HG03097 (cell line): ENCODE measurements around the gene ZBTB25.

Experiments
- ATAC-seq: cut with Tn5 transposase; IDR thresholded peaks from one replicate; pipeline ENCODE4 v1.9.1; 2021; ENCODE audit not compliant: unreplicated experiment, low FRiP score

Gene ZBTB25, protein sequence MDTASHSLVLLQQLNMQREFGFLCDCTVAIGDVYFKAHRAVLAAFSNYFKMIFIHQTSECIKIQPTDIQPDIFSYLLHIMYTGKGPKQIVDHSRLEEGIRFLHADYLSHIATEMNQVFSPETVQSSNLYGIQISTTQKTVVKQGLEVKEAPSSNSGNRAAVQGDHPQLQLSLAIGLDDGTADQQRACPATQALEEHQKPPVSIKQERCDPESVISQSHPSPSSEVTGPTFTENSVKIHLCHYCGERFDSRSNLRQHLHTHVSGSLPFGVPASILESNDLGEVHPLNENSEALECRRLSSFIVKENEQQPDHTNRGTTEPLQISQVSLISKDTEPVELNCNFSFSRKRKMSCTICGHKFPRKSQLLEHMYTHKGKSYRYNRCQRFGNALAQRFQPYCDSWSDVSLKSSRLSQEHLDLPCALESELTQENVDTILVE

DNA sequence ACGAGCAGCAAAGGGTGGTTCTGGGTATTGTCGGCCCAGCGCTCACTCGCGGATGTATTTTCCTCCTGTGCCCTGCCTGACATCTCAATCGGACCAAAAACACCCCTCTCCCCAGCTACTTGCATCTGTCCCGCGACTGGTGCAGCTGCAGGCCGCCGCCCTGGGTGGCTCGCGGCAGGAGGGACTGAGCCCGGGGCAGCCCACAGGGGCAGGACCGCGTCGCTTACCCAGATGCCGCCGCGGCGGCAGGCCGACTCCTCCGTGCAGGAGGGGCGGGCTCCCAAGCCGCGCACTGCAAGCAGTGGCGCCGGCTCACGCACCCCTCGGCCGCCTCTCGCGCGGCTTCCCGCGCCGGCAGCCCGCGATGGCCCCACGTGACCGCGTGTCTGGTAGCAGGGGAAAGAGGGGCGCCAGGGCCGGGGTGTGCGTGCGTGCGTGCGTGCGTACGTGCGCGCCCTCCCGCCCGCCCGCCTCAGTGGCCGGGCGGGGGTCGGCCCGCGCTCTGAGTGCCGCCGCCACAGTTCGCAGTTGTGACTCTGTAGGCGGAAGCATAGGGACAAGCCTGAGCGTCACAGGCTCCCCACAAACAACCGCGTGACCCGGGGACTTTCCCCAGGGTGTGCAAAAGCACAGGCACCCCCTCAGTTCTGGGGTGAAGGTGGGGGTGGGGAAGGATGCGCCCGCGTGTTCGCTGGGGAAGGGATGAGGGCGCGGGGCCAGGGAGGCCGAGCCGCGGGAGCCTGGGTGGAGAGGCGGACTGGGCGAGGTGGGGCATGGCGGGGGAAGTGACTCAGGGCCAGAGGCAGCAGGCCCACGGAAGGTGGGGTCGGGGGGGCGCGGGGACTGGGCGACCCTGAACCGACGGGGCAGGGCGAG lies at the start of gene ZBTB25:
ZBTB25 (minus strand) TSS at position 405 of the 876 bp plus-strand sequence. CDS start 13,305 bp downstream, outside the sequence.
- ATAC-seq = peak; percentile 52

DNA sequence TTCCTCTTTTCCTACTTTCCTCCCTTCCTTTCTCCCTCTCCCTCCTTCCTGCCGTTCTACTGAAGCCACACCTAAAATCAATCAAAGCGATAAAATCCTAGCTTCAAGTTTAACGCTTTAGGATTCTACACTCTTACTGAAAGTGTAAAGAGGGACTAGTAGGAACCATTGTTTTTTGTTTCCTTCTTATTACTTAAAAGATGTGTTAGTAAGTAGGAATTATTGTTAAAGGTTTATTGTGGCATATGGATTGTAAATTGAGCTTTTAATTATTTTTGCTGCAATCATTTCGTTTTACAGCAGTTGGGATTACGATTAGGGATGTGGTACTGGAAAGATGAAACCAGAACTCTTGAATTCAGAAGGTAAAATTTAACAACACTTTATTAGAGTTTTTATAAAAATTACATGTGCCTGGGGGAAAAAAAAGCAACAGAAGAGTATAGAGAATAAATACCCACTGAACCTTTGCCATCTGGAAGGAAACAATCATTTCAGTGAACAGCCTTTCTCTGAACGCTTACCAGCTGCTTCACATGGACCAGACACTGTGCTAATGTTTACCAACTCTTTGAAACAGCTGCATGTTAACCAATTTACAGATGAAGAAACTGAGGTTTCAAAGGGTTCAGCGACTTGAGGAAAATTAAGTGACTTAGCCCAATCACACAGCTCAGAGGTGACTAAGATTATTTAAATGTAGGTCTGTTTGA lies 47.1 kb upstream of the ZBTB25 start:
- no peak for ATAC-seq

DNA sequence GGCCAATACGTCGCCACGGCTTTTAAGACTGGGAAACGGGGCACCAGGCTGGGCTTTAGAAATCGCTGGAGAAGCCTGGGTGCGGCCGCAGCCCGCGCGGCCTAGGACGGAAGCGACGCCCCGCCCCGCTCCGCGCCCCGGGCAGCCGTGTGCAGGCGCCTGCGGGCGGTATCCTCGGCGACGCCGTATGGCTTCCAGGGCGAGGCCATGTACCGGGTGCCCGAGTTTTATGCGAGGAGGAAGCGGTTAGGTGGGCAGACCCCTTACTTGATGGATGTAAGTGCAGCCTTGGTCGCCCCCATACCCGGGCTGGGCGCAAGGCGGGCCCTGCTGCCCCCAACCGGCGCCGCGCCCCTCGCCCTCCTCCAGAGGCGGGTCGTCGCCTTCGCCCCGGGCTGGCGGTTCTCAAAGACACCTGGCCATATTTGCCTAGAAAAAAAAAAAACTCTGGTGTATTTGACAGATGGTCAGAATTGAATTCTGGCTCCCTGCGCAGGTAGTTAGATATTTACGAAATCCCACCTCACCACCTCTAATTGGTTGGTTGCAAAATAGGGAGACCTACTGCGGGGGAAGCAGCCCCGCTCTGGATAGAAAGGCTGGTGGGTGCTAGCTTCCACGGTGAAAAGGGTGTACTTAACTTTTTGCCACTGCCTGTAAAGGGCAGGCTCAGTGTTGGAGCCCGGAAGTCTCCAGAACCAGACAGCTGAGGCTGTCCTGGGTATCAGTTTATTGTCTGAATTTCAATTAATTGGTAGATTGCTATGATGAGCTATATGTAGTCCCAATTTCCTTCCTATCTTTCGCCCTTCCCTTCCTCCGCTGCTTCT lies 46.4 kb upstream of the ZBTB25 start, which contains the start of gene PPP1R36:
PPP1R36 (plus strand) TSS at position 171 of the 830 bp plus-strand sequence; CDS start at position 208, 37 bp downstream.
- no peak for ATAC-seq

DNA sequence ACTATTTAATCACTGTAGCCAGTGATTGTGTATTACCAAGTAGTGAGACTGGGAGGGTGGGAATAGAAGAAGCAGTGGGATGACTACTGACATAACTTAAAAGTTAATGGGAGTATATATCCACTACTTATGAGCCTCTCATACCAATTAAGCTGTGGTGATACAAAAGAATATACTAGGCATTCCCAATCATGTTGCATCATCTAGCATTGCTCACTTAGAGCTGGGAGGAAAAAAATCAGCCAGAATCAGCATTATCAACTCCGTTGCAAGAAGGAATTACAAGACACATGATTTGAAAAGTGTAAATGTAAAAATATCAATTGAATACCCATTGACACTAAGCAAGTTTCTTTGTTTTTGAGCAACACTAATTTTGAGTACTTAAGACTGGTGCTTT lies 45.4 kb upstream of the ZBTB25 start:
- no peak for ATAC-seq

DNA sequence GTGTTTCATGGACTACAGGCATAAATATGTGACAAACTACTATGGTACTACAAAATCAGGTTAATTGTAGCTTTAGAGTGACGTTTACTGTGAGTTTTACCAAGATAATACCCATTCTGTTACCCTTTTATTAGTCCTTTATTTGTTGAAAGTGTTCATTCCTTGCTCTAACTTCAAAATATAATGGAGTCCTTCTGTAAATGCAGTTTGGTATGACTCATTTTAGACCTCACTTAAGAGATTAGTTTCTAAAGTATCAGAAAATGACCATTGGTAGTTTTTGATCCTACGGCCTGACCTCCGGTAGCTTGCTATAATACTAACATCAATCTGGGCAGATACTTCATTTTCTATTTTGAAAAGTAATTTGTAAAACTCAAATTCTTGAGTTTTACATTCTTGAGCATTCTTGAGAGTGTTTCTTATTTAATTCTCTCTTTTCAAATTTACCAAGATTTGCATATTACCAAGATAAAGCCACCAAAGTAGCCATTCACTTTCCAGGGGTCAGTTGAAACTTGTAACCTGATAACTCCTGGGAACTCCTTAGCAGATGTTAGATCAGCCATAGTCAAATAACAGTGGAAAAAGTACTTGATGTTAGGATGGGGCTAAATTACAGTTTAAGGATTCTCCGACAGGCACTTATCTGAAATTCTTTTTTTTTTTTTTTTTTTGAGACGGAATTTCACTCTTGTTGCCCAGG lies 41.1 kb upstream of the ZBTB25 start:
- no peak for ATAC-seq

DNA sequence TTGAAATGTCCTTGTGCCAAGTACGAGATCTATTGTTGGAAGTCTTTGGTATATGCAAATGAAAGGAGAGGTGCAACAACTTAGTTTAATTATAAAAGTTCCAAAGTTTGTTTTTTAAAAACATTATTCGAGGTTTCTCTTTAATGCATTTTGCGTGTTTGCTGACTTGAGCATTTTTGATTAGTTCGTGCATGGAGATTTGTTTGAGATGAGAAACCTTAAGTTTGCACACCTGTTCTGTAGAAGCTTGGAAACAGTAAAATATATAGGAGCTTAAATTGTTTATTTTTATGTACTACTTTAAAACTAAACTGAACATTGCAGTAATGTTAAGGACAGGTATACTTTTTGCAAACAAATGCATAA lies 39.2 kb upstream of the ZBTB25 start:
- ATAC-seq = no peak

DNA sequence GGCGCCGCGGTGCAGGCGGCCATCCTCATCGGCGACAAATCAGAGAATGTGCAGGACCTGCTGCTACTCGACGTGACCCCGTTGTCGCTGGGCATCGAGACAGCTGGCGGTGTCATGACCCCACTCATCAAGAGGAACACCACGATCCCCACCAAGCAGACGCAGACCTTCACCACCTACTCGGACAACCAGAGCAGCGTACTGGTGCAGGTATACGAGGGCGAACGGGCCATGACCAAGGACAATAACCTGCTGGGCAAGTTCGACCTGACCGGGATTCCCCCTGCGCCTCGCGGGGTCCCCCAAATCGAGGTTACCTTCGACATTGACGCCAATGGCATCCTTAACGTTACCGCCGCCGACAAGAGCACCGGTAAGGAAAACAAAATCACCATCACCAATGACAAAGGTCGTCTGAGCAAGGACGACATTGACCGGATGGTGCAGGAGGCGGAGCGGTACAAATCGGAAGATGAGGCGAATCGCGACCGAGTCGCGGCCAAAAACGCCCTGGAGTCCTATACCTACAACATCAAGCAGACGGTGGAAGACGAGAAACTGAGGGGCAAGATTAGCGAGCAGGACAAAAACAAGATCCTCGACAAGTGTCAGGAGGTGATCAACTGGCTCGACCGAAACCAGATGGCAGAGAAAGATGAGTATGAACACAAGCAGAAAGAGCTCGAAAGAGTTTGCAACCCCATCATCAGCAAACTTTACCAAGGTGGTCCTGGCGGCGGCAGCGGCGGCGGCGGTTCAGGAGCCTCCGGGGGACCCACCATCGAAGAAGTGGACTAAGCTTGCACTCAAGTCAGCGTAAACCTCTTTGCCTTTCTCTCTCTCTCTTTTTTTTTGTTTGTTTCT lies 38.6 kb upstream of the ZBTB25 start:
- no peak for ATAC-seq

DNA sequence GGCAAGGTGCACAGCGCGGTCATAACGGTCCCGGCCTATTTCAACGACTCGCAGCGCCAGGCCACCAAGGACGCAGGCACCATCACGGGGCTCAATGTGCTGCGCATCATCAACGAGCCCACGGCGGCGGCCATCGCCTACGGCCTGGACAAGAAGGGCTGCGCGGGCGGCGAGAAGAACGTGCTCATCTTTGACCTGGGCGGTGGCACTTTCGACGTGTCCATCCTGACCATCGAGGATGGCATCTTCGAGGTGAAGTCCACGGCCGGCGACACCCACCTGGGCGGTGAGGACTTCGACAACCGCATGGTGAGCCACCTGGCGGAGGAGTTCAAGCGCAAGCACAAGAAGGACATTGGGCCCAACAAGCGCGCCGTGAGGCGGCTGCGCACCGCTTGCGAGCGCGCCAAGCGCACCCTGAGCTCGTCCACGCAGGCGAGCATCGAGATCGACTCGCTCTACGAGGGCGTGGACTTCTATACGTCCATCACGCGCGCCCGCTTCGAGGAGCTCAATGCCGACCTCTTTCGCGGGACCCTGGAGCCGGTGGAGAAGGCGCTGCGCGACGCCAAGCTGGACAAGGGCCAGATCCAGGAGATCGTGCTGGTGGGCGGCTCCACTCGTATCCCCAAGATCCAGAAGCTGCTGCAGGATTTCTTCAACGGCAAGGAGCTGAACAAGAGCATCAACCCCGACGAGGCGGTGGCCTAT lies 37.8 kb upstream of the ZBTB25 start:
- no peak for ATAC-seq

DNA sequence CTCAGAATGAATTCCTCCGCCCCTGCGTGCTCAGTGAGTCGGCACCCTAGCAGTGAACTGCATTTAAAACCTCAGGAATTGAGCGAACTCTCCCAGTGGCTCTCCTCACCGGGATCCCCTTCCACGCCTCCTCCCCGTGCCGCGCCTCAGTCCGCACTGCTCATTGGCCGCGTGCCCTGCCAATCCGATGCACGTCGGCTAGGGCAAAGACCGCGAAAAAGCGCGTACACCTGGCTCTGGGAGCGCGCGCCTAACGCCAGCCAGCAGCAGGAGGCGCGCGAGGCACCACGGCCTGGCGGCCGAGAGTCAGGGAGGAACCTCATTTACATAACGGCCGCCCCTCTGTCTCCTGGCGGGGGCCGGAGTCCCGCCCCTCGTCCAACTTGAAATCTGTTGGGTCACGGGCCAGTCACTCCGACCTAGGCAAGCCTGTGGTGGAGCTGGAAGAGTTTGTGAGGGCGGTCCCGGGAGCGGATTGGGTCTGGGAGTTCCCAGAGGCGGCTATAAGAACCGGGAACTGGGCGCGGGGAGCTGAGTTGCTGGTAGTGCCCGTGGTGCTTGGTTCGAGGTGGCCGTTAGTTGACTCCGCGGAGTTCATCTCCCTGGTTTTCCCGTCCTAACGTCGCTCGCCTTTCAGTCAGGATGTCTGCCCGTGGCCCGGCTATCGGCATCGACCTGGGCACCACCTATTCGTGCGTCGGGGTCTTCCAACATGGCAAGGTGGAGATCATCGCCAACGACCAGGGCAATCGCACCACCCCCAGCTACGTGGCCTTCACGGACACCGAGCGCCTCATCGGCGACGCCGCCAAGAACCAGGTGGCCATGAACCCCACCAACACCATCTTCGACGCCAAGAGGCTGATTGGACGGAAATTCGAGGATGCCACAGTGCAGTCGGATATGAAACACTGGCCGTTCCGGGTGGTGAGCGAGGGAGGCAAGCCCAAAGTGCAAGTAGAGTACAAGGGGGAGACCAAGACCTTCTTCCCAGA lies 36.9 kb upstream of the ZBTB25 start, which contains the start of gene HSPA2:
HSPA2 (plus strand) TSS at position 534 of the 995 bp plus-strand sequence; CDS start at position 643, 109 bp downstream.
- peak; percentile 97 for ATAC-seq

DNA sequence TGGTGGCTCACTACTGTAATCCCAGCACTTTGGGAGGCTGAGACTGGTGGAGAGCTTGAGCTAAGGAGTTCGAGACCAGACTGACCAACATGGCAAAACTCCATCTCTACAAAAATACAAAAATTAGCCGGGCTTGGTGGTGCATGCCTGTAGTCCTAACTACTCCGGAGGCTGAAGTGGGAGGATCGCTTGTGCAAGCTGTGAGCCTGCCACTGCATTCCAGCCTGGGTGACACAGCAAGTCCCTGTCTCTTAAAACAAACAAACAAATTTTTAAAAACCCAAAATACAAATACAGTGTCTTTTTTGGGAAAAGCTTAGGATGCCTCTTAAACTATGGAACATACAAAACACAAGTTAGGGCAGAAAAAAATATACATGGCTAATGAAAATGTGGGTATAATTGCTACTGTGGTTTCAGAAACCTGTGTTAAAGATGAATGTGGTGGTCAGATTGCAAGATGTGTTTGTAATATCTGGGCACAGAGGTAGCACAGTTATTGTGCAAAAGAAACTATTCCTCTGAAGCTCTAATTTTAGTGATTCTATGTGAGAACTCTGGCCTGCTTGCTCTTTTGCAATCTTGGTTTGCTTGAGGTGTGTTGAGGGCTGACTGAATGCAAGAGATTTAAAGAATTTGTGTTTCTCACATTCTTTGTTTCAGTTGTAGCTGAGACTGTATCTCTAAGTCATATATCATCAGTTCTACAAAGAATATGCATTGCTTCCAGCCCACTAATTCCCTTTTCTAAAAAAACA lies 33.0 kb upstream of the ZBTB25 start:
- no peak for ATAC-seq

DNA sequence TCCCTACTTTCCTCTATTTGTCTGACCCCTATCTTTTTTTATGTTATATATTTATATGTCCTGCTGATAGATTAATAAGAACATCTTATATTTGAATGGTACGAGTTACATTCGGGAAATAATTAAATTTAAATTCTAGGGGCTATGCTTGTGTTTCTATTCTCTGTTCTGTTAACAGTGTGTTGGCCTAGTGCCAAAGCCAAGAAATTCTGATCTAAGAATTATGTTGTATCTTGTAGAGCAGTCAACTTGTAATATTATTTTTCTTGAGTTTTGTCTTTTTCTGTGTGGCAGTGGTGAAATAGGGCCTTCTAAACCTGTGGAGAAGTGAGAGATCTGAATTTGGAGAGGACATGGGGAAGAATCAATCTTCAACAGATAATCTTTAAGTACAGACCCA lies 27.9 kb upstream of the ZBTB25 start:
- ATAC-seq = no peak

DNA sequence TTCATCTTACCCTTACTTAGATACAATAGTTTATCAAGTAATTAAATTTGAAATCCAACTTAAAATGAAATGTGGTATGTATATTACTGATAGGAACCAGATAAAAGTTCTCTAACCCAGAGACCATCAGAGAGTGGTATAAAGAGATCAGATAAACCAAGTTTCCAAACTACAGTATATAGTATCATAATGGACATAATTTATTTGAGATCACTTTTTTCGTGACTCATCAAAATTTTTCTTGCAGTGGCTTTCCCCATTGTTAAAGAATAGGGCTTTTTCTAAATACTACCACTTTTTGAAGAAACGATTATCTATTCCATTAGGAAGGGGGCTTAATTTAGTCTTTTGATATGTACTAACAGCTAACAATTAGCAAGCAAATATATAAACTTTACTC lies 21.7 kb upstream of the ZBTB25 start:
- ATAC-seq = no peak

DNA sequence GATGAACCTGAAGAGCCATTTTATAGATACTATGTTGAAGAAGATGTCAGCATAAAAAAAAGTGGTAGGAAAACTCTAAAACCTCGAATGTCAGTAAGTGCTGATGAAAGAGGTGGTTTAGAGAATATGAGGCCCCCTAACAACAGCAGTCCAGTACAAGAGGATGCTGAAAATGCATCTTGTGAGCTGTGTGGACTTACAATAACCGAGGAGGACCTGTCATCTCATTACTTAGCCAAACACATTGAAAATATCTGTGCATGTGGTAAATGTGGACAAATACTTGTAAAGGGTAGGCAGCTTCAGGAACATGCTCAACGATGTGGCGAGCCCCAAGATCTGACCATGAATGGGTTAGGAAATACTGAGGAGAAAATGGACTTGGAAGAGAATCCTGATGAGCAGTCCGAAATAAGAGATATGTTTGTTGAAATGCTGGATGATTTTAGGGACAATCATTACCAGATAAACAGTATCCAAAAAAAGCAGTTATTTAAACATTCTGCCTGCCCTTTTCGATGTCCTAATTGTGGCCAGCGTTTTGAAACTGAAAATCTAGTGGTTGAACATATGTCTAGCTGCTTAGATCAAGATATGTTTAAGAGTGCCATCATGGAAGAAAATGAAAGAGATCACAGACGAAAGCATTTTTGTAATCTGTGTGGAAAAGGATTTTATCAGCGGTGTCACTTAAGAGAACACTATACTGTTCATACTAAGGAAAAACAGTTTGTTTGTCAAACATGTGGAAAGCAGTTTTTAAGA lies 19.1 kb upstream of the ZBTB25 start:
- ATAC-seq = no peak

DNA sequence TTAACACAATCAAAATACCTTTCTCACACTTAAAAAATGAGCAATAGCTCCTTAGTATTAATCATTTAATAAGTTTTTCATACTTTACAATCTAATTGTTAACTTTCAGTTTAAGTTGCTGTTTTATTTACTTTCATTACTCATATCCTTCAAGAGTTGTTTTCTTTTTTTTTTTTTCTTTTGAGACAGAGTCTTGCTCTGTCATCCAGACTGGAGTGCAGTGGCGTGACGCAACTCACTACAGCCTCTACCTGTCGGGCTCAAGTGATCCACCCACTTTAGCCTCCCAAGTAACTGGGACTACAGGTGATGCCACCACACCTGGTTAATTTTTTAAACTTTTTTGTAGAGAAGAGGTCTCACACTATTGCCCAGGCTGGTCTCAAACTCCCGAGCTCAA lies 17.1 kb upstream of the ZBTB25 start:
- no peak for ATAC-seq

DNA sequence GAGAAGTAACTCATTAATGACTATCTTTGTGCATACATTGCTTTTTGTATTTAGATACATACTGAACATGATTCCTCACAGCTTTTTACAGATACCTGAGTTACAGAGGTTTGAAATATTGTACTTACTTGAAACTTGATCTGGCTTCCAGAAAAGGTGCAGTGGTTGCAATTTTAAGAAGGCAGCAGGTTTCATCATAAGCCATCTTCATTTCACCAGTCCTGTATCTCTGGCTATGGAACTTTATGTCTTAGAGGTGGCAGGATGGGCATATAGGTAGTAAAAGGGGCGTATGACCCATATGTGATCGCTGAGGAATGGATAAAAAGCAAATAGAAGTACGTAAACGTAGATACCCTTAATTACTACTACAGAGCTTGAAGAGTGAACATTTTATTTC lies 14.6 kb upstream of the ZBTB25 start:
- no peak for ATAC-seq
